TTC549 (cell line): ENCODE results near the gene CHMP4B.

Source experiments
- FAIRE-seq: peaks from 2 replicates; lab custom pipeline; 2012; peaks lifted over from hg19 to GRCh38; lab: Jason Lieb, UNC

The CHMP4B gene

GRCh38 chr20:33864324-33864963 lies 53.3 kb downstream of the CHMP4B start:
- no peak for FAIRE-seq

GRCh38 chr20:33865761-33866370 lies 54.7 kb downstream of the CHMP4B start:
- no peak for FAIRE-seq

- FAIRE-seq = no peak
Measured at GRCh38 chr20:33866398-33867100, 55.4 kb downstream of the CHMP4B start.

GRCh38 chr20:33868042-33868441 lies 56.9 kb downstream of the CHMP4B start:
- no peak for FAIRE-seq

- no peak for FAIRE-seq
Measured at GRCh38 chr20:33868595-33868994, 57.4 kb downstream of the CHMP4B start.

GRCh38 chr20:33869283-33869682 lies 58.1 kb downstream of the CHMP4B start:
- no peak for FAIRE-seq

GRCh38 chr20:33871362-33871761 lies 60.2 kb downstream of the CHMP4B start:
- FAIRE-seq = no peak

- no peak for FAIRE-seq
Measured at GRCh38 chr20:33874129-33874528, 63.0 kb downstream of the CHMP4B start.

GRCh38 chr20:33875055-33875454 lies 63.9 kb downstream of the CHMP4B start:
- FAIRE-seq = no peak

- no peak for FAIRE-seq
Measured at GRCh38 chr20:33875534-33876026, 64.4 kb downstream of the CHMP4B start.

- no peak for FAIRE-seq
Measured at GRCh38 chr20:33878583-33878982, 67.4 kb downstream of the CHMP4B start.

- FAIRE-seq = no peak
Measured at GRCh38 chr20:33880396-33880795, 69.2 kb downstream of the CHMP4B start.

- FAIRE-seq = no peak
Measured at GRCh38 chr20:33881989-33882388, 70.8 kb downstream of the CHMP4B start.

GRCh38 chr20:33882481-33882880 lies 71.3 kb downstream of the CHMP4B start:
- FAIRE-seq = no peak

- FAIRE-seq = no peak
Measured at GRCh38 chr20:33883164-33883563, 72.0 kb downstream of the CHMP4B start.

- FAIRE-seq = no peak
Measured at GRCh38 chr20:33884633-33885032, 73.5 kb downstream of the CHMP4B start.

GRCh38 chr20:33889312-33889711 lies 78.2 kb downstream of the CHMP4B start:
- FAIRE-seq = no peak

- no peak for FAIRE-seq
Measured at GRCh38 chr20:33890557-33890956, 79.4 kb downstream of the CHMP4B start.

- FAIRE-seq = no peak
Measured at GRCh38 chr20:33893314-33893713, 82.2 kb downstream of the CHMP4B start.

GRCh38 chr20:33894798-33895197 lies 83.7 kb downstream of the CHMP4B start:
- no peak for FAIRE-seq

- no peak for FAIRE-seq
Measured at GRCh38 chr20:33896509-33896908, 85.4 kb downstream of the CHMP4B start.

GRCh38 chr20:33897313-33897912 lies 86.3 kb downstream of the CHMP4B start:
- FAIRE-seq = no peak

- FAIRE-seq = no peak
Measured at GRCh38 chr20:33899106-33899505, 88.0 kb downstream of the CHMP4B start.
